Thymus (tissue), 11 donors: ENCODE data around the gene GALNT2. TPM values are rescaled to one million over a fixed set of nuclear protein-coding genes. Genes with fewer than 3 reads are reported as not detected.
A peak's percentile ranks its signal among the peaks of the same experiment; 100 is the strongest.

ENCODE experiments used
- DNase-seq, 9 donors: peaks; one replicate each; pipeline ENCODE4 v3.0.0-alpha.2; 2013; ENCODE audit warnings: low spot score in 9 of 9, low read depth in 6 of 9, missing footprints in 1 of 9
- H3K27ac ChIP-seq, 2 donors: one replicate each; pipeline ENCODE4 v1.5.1; 2013; ENCODE audit warnings: control low read depth in 1 of 2, low read depth in 1 of 2, low read length in 1 of 2, mild to moderate bottlenecking in 1 of 2, moderate library complexity in 1 of 2
- H3K27me3 ChIP-seq, 2 donors: one replicate each; pipeline ENCODE4 v1.5.1; 2013; ENCODE audit warnings: low read length in 1 of 2; ENCODE audit not compliant: control insufficient read depth in 2 of 2, insufficient read depth in 1 of 2
- H3K36me3 ChIP-seq, 2 donors: one replicate each; pipeline ENCODE4 v1.5.1; 2013; ENCODE audit warnings: low read length in 1 of 2, mild to moderate bottlenecking in 1 of 2, moderate library complexity in 1 of 2; ENCODE audit not compliant: control insufficient read depth in 2 of 2, insufficient read depth in 2 of 2
- H3K4me1 ChIP-seq, 2 donors: one replicate each; pipeline ENCODE4 v1.5.1; 2013; ENCODE audit warnings: low read length in 2 of 2; ENCODE audit not compliant: control insufficient read depth in 2 of 2, insufficient read depth in 2 of 2
- H3K4me3 ChIP-seq, 2 donors: one replicate each; pipeline ENCODE4 v1.5.1; 2013; ENCODE audit warnings: low read length in 2 of 2, control low read depth in 1 of 2, mild to moderate bottlenecking in 1 of 2
- H3K9me3 ChIP-seq, 2 donors: one replicate each; pipeline ENCODE4 v1.5.1; 2013; ENCODE audit warnings: low read length in 1 of 2, mild to moderate bottlenecking in 1 of 2; ENCODE audit not compliant: control insufficient read depth in 2 of 2, insufficient read depth in 1 of 2
- WGBS: extraction: QIAGEN DNeasy Blood & Tissue Kit; methylation state at CpG from one replicate; pipeline ENCODE4 v1.1.7; 2013; 5-methylcytosine and 5-hydroxymethylcytosine counted together
- polyA plus RNA-seq: library from polyadenylated mRNA; stranded (reverse); fragments of 200-250 nt; gene quantifications from one replicate; pipeline ENCODE4 v1.2.3, GENCODE V29; 2013
- total RNA-seq: library from RNA; stranded (reverse); fragments of 120-200 nt; gene quantifications from one replicate; pipeline ENCODE4 v1.2.4, GENCODE V29; 2013
- donor health status: healthy.

GALNT2 gene
- total and polyA plus RNA-seq, 2 donors: 33.9 to 42.5 TPM

DNA sequence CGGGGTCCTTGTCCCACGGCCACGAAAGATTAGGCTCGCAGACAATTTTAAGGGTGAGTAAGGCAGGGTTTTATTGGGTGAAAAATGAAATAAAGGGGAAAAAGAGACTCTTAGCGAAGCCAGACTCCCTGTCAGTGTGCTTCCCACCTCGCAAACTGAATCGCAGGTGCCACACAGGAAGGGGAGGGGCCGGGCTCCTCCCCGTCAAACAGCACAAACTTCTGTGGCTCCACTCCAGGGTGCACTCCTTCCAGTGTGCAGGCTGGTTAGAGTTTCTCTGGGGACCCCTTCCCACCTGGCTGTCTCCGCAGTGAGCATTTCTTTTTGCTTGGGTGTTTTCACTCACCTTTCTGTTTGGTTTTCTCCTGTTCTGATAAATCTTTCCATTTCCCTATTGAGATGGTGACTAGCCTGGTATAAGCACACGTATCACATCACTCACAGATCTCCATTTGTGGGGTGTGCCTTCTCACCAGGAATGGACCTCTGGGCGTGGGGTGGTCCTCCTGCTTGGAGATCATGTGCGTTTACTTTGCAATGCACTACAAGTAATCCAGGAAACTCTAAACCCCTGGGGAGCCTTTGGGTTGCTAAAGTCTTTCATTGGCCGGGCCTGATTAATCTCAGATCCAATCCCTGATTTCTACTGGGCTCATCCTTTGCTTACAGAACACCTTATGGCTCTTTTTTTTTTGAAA, 37.6 kb upstream of the GALNT2 start:
- no peaks in the 10 kb centered on the region for H3K36me3 ChIP-seq

DNA sequence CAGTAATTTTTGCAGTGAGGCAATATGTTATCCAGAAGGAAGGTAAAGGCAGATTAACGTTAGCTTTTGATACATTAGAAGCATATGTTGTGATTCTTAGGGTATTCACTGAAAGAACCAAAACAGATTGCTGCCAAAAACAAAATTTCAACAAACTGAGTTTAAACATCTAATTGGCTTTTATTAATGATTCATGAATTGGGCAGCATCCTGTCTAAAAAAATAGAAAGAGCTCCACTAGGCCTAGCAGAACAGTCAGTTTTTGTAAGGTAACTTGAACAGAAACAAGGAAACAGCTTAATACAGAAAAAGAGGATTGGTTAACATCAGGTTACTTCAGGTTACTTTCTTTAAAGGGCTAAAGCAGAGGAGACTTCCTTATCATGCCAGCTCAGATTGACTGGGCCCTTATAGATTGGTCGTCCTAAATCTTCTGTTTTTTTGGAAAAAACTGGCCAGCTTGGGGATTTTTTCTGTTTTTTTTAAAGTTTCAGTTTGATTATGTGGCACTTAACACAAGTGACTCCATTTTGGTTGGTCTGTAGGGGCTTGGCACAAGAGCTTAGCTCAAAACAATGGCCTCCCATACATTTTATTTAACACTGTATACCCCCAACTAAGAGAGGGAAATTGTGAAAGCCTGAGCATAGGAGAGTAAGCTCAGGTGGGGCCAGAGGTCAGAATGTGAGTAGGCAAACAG, 36.8 kb upstream of the GALNT2 start:
- Histone ChIP-seq H3K27ac (no peak overlapping the region), H3K4me1 (peaks cover 7 to 14% of the 10 kb centered on the region in 2 donors), H3K4me3 (no peak overlapping the region), H3K27me3 (no peaks in the 10 kb centered on the region), H3K9me3 (peaks cover 0 to 3% of the 10 kb centered on the region in 2 donors), H3K36me3 (no peaks in the 10 kb centered on the region)
- 92% methylated on average over 2 of the region's 2 CpGs for WGBS
- no peak for DNase-seq

More for the DNA sequence above, 37.6 kb upstream of the GALNT2 start:
- peaks cover 7 to 14% of the 10 kb centered on the region in 2 donors for H3K4me1 ChIP-seq
- H3K27me3 ChIP-seq: no peaks in the 10 kb centered on the region
- 62% methylated on average over 14 of the region's 14 CpGs for WGBS
- no peak overlapping the region for H3K4me3 ChIP-seq
- peak overlapping the region in 1 of 2 donors; percentile 83 for H3K27ac ChIP-seq
- DNase-seq: peak; percentile 44 to 88 (median 65)
- H3K9me3 ChIP-seq: peaks cover 0 to 6% of the 10 kb centered on the region in 2 donors

- no peak overlapping the region for H3K27ac ChIP-seq
- H3K27me3 ChIP-seq: no peaks in the 10 kb centered on the region
- peaks cover 7 to 14% of the 10 kb centered on the region in 2 donors for H3K4me1 ChIP-seq
- H3K9me3 ChIP-seq: peaks cover 0 to 3% of the 10 kb centered on the region in 2 donors
- no peak overlapping the region for H3K4me3 ChIP-seq
- no peaks in the 10 kb centered on the region for H3K36me3 ChIP-seq
- DNase-seq: no peak
- WGBS: 97% methylated on average over 3 of the region's 3 CpGs
These were observed 35.9 kb upstream of the GALNT2 start for GRCh38 chr1:230031131-230031530.

DNA sequence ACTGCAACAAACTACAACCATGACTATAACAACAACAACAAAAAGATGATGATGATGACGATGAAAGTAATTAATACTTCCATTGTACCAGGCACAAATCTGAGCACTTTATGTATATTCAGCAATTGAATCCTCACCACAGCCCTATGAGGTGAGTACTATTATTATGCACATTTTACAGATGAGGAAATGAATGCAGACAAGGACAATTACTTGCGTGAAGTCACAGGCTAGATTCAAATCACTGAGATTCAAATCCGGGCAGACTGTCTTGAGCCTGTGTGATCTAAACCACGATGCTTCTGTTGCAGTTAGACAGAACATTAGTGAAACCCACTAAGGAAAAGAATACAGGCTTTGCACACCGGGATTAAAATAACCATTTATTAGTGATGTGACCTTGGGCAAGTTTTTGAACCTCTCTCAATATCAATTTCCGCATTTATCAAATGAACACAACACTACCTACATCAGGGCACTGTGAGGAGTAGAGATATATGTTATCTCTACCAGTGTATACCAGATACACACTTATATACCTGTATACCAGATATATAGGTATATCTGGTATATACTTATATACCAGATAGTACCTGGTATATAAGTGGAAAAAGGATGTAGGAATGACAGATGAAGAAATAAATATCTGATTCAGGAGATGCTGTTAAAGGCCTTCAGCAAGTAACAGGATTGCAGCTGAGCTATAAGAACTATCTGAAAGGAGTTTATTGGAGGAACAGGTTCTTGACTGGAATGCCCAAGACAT, 34.3 kb upstream of the GALNT2 start:
- H3K9me3 ChIP-seq: peaks cover 0 to 4% of the 10 kb centered on the region in 2 donors
- no peaks in the 10 kb centered on the region for H3K27me3 ChIP-seq
- H3K4me1 ChIP-seq: peaks cover 7 to 14% of the 10 kb centered on the region in 2 donors
- no peaks in the 10 kb centered on the region for H3K36me3 ChIP-seq
- no peak overlapping the region for H3K4me3 ChIP-seq
- 90% methylated on average over 6 of the region's 6 CpGs for WGBS
- H3K27ac ChIP-seq: no peak overlapping the region
- no peak for DNase-seq

GRCh38 chr1:230037261-230037660, 29.8 kb upstream of the GALNT2 start:
- Histone ChIP-seq H3K4me1 (no peaks in the 10 kb centered on the region), H3K27ac (no peak overlapping the region), H3K27me3 (no peaks in the 10 kb centered on the region), H3K4me3 (no peak overlapping the region), H3K9me3 (peaks cover 0 to 4% of the 10 kb centered on the region in 2 donors), H3K36me3 (no peaks in the 10 kb centered on the region)
- WGBS: 89% methylated on average over 3 of the region's 3 CpGs
- no peak for DNase-seq

- Histone ChIP-seq H3K27me3 (no peaks in the 10 kb centered on the region), H3K9me3 (peaks cover 0 to 4% of the 10 kb centered on the region in 2 donors), H3K36me3 (no peaks in the 10 kb centered on the region), H3K27ac (no peak overlapping the region), H3K4me1 (no peaks in the 10 kb centered on the region), H3K4me3 (no peak overlapping the region)
- DNase-seq: no peak
- 98% methylated on average over 10 of the region's 10 CpGs for WGBS
These were observed 26.6 kb upstream of the GALNT2 start for GRCh38 chr1:230040440-230040839.

DNA sequence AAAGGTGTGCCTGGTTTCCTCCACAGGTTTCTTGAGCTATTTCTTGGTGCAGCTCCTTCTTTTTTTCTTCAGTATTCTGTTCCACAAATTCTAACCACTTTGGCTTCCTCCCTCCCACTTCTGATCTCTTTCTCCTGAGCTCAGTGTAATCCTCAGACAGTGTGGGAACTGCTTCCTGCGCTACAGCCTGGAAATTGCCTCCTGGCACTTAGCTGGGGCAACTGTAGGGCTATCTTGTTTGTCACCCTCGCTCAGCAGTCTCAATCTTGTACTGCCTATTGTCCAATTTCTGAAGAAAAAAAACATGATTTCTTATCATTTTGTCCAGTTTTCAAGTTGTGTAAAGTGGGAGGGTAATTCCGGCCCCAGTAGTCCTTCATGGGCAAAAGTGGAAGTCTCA, 24.0 kb upstream of the GALNT2 start:
- Histone ChIP-seq H3K27me3 (no peaks in the 10 kb centered on the region), H3K4me1 (no peaks in the 10 kb centered on the region), H3K4me3 (no peak overlapping the region), H3K36me3 (no peaks in the 10 kb centered on the region), H3K27ac (no peak overlapping the region), H3K9me3 (no peaks in the 10 kb centered on the region)
- WGBS: 89% methylated on average over 3 of the region's 3 CpGs
- no peak for DNase-seq

DNA sequence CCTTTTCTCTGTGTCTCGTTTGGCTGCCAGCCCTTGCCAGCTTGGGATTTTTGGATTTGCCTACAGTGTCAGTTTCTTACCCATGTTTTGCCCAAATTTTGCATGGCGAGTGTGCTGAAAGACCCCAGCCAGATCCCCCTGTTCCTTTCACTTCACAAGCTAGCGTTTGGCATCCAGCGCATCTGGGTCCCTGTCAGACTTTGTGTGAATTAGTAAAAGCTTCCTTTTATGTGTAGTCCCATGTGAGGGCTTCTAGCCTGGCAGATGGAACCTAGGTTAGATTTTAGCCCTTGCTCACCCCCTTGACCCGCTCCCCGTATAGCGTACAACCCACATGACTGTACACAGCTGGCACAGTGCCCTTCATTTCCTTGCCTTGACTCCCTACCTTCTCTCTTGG, 22.3 kb upstream of the GALNT2 start:
- Histone ChIP-seq H3K27me3 (no peaks in the 10 kb centered on the region), H3K4me1 (no peaks in the 10 kb centered on the region), H3K36me3 (no peaks in the 10 kb centered on the region), H3K4me3 (no peak overlapping the region), H3K9me3 (no peaks in the 10 kb centered on the region), H3K27ac (no peak overlapping the region)
- DNase-seq: no peak
- WGBS: 97% methylated on average over 7 of the region's 7 CpGs
